Measurements from ENCODE around the gene HOXC11. TPM values are rescaled to one million over a fixed set of nuclear protein-coding genes. Genes with fewer than 3 reads are reported as not detected.

The HOXC11 gene
- total RNA-seq, 4 donors from 2014 or later: not detected

DNA sequence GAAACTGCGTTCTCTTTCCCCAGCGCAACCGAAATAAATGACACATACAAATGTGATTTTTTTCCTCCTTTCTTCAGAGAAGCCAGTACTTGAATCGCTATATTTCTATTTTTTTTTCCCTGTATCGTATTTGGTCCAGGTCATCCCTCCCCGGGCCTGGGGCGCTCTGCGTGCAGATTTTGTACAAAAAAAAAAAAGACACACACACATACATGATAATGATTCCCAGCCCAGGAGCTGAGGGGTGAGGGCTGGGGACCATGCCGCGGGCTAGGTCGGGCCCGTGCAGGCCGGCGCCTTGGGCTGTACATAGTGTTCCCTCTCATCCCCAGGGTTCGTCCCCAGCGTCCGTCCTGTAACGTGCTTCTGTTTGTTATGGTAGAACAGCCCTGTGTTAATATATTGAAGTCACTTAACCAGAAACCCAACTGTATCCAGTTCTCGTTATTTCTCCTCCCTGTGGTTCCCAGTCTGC is 30.0 kb downstream of the HOXC11 start:
- 27 to 44% methylated on average over 8 to 19 of the region's 19 CpGs for WGBS, 2 donors (ENCODE audit: low coverage in 1 of 2)
- Histone ChIP-seq H3K4me3 (no peak overlapping the region), H3K4me1 (peaks cover 0 to 28% (median 15%) of the 10 kb centered on the region in 3 donors), H3K27ac (no peak overlapping the region), H3K9me3 (no peaks in the 10 kb centered on the region), H3K27me3 (peaks cover 100% of the 10 kb centered on the region), H3K36me3 (no peaks in the 10 kb centered on the region)
- ATAC-seq: no peak
- TF ChIP-seq POLR2AphosphoS5 (IDR thresholded peaks at IDR 0.05): no peak

DNA sequence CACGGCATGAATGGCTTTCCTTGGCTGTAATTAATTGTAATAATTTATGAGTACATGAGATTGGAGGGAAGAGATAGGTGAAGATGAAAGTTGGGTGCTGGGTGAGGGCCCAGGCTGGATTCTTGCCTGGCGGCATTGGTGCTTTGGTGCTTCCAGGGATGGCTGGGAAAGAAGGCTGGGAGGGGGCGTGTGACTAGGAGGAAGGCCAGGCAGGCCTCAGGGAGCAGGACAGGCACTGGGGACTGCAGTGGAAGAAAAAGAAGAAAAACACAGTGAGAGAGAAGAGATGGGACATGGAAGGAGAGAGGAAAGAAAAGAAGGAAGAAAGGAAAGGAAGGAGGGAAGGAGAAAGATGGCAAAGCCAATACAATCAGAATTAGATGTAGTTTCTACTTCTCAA is 30.7 kb downstream of the HOXC11 start:
- no peak for ATAC-seq
- Histone ChIP-seq H3K4me3 (no peak overlapping the region), H3K27ac (no peak overlapping the region), H3K36me3 (no peaks in the 10 kb centered on the region), H3K27me3 (peaks cover 100% of the 10 kb centered on the region), H3K9me3 (no peaks in the 10 kb centered on the region), H3K4me1 (peaks cover 0 to 27% (median 15%) of the 10 kb centered on the region in 3 donors)
- TF ChIP-seq POLR2A (IDR thresholded peaks at IDR 0.05) (no peak), EP300 (IDR thresholded peaks at IDR 0.05) (no peak), CTCF (IDR thresholded peaks at IDR 0.05) (no peak), POLR2AphosphoS5 (IDR thresholded peaks at IDR 0.05) (no peak)
- WGBS, 2 donors (ENCODE audit: low coverage in 1 of 2): 73% methylated on average over 3 of the region's 3 CpGs; no CpG with 5 or more reads in 1 of the 2 donors

GRCh38 chr12:54004063-54004840 is 31.3 kb downstream of the HOXC11 start:
- H3K27ac ChIP-seq: no peak overlapping the region
- H3K4me1 ChIP-seq: peaks cover 0 to 31% (median 18%) of the 10 kb centered on the region in 3 donors
- H3K4me3 ChIP-seq: no peak overlapping the region
- peaks cover 99% of the 10 kb centered on the region for H3K27me3 ChIP-seq
- no peak for TF ChIP-seq EP300 (IDR thresholded peaks at IDR 0.05)
- no peak for TF ChIP-seq POLR2A (IDR thresholded peaks at IDR 0.05)
- no peak for TF ChIP-seq CTCF (IDR thresholded peaks at IDR 0.05)
- TF ChIP-seq POLR2AphosphoS5 (IDR thresholded peaks at IDR 0.05): no peak
- ATAC-seq: no peak
- H3K9me3 ChIP-seq: no peaks in the 10 kb centered on the region
- WGBS, 2 donors (ENCODE audit: low coverage in 1 of 2): 22 to 30% methylated on average over 11 to 16 of the region's 20 CpGs
- no peaks in the 10 kb centered on the region for H3K36me3 ChIP-seq

GRCh38 chr12:54004841-54005530 is 32.1 kb downstream of the HOXC11 start:
- peaks cover 0 to 31% (median 18%) of the 10 kb centered on the region in 3 donors for H3K4me1 ChIP-seq
- no peaks in the 10 kb centered on the region for H3K36me3 ChIP-seq
- 29 to 33% methylated on average over 6 to 14 of the region's 31 CpGs for WGBS, 2 donors (ENCODE audit: low coverage in 1 of 2)
- no peak overlapping the region for H3K27ac ChIP-seq
- no peaks in the 10 kb centered on the region for H3K9me3 ChIP-seq
- TF ChIP-seq EP300 (IDR thresholded peaks at IDR 0.05): no peak
- no peak for TF ChIP-seq POLR2A (IDR thresholded peaks at IDR 0.05)
- no peak for TF ChIP-seq POLR2AphosphoS5 (IDR thresholded peaks at IDR 0.05)
- no peak for TF ChIP-seq CTCF (IDR thresholded peaks at IDR 0.05)
- peaks cover 99% of the 10 kb centered on the region for H3K27me3 ChIP-seq
- no peak overlapping the region for H3K4me3 ChIP-seq
- ATAC-seq: no peak

DNA sequence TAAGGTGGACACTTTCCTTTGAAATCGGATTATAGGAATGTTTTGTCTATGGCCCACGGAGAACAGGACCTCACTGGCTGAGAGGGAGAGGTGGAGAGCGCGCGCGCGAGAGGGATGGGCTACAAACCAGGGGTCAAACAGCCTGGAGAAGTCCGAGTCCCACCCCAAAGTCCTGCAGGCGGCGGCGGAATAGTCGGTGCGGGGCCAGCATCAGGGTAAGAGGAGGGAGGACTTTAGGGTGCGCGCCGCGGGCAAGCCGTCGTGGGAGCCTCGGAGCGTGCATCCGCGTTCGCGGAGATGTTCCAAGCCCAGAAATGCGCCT is 32.6 kb downstream of the HOXC11 start:
- Histone ChIP-seq H3K36me3 (no peaks in the 10 kb centered on the region), H3K4me1 (peaks cover 0 to 26% (median 13%) of the 10 kb centered on the region in 3 donors), H3K4me3 (no peak overlapping the region), H3K9me3 (no peaks in the 10 kb centered on the region), H3K27me3 (peaks cover 99% of the 10 kb centered on the region), H3K27ac (no peak overlapping the region)
- TF ChIP-seq POLR2A (IDR thresholded peaks at IDR 0.05): no peak
- TF ChIP-seq CTCF (IDR thresholded peaks at IDR 0.05): no peak
- no peak for TF ChIP-seq POLR2AphosphoS5 (IDR thresholded peaks at IDR 0.05)
- no peak for TF ChIP-seq EP300 (IDR thresholded peaks at IDR 0.05)
- no peak for ATAC-seq
- WGBS, 2 donors (ENCODE audit: low coverage in 1 of 2): 6 to 10% methylated on average over 2 to 11 of the region's 26 CpGs

Data from gastroesophageal sphincter (tissue), 4 donors.